ENCODE results near the gene NKD2.

NKD2 gene

GRCh38 chr5:983568-983967 is 25.0 kb upstream of the NKD2 start:
- no peak for DNase-seq (ENCODE audit: low read depth)
- no peak overlapping the region for H3K4me3 ChIP-seq (ENCODE audit: low read depth, low read length)

DNA sequence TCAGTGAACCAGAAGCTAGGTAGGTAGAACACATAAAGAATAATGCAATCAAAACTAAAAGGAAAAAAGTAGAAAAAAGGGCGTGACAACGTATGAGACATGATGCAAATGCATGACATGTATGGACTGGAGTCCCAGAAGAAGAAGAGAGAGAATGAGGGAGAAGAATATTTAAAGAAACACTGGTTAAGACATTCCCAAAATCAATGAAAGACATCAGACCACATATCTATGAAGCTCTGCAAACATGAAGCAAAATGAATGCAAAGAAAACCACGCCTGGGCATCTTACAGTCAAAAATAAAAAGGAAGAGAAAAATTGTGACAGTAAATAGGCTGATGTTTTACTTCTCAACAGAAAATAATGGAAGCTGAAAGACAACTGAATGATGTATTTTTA is 23.8 kb upstream of the NKD2 start:
- TF ChIP-seq, protein P1, sequence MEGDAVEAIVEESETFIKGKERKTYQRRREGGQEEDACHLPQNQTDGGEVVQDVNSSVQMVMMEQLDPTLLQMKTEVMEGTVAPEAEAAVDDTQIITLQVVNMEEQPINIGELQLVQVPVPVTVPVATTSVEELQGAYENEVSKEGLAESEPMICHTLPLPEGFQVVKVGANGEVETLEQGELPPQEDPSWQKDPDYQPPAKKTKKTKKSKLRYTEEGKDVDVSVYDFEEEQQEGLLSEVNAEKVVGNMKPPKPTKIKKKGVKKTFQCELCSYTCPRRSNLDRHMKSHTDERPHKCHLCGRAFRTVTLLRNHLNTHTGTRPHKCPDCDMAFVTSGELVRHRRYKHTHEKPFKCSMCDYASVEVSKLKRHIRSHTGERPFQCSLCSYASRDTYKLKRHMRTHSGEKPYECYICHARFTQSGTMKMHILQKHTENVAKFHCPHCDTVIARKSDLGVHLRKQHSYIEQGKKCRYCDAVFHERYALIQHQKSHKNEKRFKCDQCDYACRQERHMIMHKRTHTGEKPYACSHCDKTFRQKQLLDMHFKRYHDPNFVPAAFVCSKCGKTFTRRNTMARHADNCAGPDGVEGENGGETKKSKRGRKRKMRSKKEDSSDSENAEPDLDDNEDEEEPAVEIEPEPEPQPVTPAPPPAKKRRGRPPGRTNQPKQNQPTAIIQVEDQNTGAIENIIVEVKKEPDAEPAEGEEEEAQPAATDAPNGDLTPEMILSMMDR (IDR thresholded peaks at IDR 0.05; ENCODE audit: insufficient read depth, low read depth, low read length, missing control alignments): no peak
- no peak for DNase-seq (ENCODE audit: low read depth)
- no peak overlapping the region for H3K4me3 ChIP-seq (ENCODE audit: low read depth, low read length)

More at GRCh38 chr5:983568-983967, 25.0 kb upstream of the NKD2 start:
- TF ChIP-seq, protein P1 (IDR thresholded peaks at IDR 0.05; ENCODE audit: insufficient read depth, low read depth, low read length, missing control alignments): no peak

DNA sequence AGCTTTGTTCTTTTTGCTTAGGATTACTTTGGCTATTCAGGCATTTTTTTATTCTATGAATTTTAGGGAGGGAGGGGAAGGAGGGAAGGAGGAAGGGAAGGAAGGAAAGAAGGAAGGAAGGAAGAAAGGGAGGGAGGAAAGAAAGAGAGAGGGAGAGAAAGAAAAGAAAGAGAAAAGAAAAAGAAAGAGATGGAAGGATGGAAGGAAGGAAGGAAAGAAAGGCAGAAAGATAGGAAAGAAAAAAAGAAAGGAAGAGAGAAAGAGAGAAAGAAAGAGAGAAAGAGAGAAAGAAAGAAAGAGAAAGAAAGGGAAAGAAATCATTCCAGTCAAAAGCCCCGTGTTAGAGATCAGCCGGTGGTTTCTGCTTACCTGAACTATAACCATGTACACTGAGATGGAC is 20.8 kb upstream of the NKD2 start:
- TF ChIP-seq, protein P1 (IDR thresholded peaks at IDR 0.05; ENCODE audit: insufficient read depth, low read depth, low read length, missing control alignments): no peak
- no peak for DNase-seq (ENCODE audit: low read depth)
- H3K4me3 ChIP-seq (ENCODE audit: low read depth, low read length): no peak overlapping the region

- H3K4me3 ChIP-seq (ENCODE audit: low read depth, low read length): no peak overlapping the region
- TF ChIP-seq, protein P1 (IDR thresholded peaks at IDR 0.05; ENCODE audit: insufficient read depth, low read depth, low read length, missing control alignments): no peak
- no peak for DNase-seq (ENCODE audit: low read depth)
Observed at GRCh38 chr5:988322-988721, 20.3 kb upstream of the NKD2 start.

DNA sequence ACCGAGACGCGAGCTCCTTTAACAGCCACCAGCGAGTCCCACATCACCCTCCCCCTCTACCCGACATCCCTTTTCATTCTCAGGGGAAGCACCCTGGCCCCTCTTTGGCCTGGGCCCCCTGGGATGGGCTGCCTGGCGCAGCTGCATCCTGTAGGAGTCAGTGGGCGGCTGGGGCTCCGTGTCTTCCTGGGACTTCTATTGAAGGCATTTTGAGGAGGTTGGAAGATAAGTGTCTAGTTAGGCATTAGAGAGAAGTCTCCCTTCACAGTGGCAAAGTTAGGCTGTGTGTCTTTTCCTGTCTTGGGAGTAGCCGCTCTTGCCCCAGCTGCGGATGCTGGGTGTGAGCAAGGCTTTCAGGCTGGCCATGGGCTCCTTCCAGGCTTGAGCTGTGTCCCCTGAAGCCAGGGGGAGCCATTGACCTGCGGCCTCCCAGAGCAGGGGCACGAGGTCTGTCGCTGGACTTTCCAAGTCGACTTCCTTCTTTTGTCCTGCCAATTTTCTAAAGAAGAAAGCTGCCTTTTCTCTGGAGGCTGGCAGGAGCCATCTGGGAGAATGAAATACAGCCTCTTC is 18.6 kb upstream of the NKD2 start:
- TF ChIP-seq, protein P1 (IDR thresholded peaks at IDR 0.05; ENCODE audit: insufficient read depth, low read depth, low read length, missing control alignments): peak; percentile 15
- no peak overlapping the region for H3K4me3 ChIP-seq (ENCODE audit: low read depth, low read length)
- no peak for DNase-seq (ENCODE audit: low read depth)

GRCh38 chr5:991472-992267 is 16.9 kb upstream of the NKD2 start:
- H3K4me3 ChIP-seq (ENCODE audit: low read depth, low read length): no peak overlapping the region
- DNase-seq (ENCODE audit: low read depth): no peak

More at GRCh38 chr5:991472-992267, 16.9 kb upstream of the NKD2 start:
- TF ChIP-seq, protein P1 (IDR thresholded peaks at IDR 0.05; ENCODE audit: insufficient read depth, low read depth, low read length, missing control alignments): no peak

Measured in GM12865 (cell line).